ENCODE data around the gene NDUFA7.

- no peak for TF ChIP-seq POLR2AphosphoS5 (IDR thresholded peaks at IDR 0.05)
- no peak for TF ChIP-seq CTCF (IDR thresholded peaks at IDR 0.05)
- no peak for TF ChIP-seq POLR2A (IDR thresholded peaks at IDR 0.05)
Measured at GRCh38 chr19:8342316-8342683, 21.1 kb upstream of the NDUFA7 start.

Measured in suprapubic skin (tissue), 4 donors.